Kidney glomerular epithelial cell (primary cell): ENCODE results near the gene FAM200C.
A peak's percentile ranks its signal among the peaks of the same experiment; 100 is the strongest.
"Not testable (repeated sequence)": the region's sequence is repeated elsewhere in the genome, so short reads cannot be mapped to it uniquely, and the experiment has no call there.

ENCODE experiments used
- DNase-seq: peaks from one replicate; lab custom pipeline; 2025; lab: John Stamatoyannopoulos, UW

Gene FAM200C

DNA sequence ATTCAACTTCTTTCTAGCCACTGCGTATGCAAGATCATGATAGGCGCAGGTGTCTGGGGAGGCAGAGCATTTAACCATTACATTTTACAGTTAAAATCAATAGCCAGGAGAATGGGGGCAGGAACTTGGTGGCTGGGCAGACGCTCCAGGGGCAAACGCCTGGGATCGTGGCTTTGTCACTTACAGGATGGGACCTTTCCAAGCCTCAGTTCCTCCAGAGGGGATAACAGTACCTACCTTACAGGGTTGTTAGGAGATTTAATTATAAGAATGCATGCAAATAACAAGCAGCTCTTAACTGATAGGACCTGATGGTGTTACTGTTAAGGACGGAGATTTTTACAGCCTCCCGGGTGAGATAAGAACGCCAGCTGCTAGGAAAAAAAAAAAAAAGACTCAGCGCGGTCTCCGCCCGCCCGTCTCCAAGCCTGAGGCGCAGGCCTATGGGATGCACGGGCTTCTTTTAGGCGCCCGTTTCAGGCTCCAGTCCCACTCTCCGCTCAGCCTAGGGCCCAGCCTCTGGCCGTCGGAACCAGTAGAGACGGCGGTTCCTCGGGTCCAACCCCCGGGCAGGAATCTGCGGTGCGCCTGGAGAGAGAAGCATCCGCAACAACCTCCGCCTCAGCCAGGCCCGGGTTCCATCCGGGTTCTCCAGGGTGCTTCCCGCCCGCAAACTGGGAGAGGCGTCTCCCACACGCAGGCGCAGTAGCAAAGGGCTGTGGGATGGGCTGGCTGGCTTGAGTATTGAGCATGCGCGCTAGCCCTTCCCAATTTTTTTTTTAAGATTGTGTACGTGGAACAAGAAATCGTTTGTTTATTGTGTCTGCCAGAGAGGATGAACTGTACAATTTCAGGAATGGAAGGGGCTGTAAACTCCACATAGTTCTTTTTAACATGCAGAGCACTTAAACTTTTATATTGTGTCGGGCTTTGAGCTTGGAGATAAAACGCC, at the start of gene FAM200C:
FAM200C (minus strand) TSS at position 653 of the 952 bp plus-strand sequence. CDS start 4,564 bp downstream, outside the sequence.
- DNase-seq, result peak; percentile 90

DNA sequence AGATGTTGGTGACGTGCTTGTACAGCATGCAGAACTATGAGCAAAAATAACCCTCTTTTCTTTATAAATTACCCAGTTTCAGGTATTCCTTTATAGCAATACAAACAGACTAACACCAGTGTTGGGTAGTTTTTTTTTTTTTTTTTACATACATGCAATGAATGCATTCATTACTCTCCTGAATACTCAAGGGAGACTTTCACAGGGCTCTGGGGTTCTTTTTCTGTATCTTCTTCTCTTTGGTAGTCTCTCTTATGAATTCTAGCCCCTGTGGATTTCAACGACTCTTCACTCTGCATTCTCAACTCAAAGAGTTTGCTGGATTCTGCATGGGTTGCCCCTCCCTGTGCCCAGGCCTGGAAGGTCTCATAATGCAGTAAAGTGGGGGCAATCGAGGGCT, 49.6 kb upstream of the FAM200C start:
- DNase-seq, result no peak

GRCh38 chr5:160448886-160449285, 49.0 kb upstream of the FAM200C start:
- no peak for DNase-seq

DNA sequence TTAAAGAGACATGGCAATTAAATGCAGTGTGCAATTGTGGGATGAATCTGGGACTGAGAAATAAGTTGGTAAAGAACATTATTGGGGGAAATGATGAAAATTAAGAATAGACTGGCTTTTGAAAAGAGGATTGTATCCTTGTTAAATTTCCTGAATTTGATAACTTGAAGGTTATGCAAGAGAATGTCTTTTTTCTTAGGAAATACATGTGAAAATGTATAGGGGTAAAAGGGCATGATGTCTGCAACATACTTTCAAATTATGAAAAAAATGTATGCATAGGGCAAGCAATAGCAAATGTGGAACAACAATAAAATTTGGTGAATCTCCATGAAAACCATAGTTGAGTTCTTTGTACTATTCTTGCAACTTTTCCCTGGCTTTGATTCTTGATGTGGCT, 45.9 kb upstream of the FAM200C start:
- no peak for DNase-seq

GRCh38 chr5:160445132-160445531, 45.3 kb upstream of the FAM200C start:
- no peak for DNase-seq

DNA sequence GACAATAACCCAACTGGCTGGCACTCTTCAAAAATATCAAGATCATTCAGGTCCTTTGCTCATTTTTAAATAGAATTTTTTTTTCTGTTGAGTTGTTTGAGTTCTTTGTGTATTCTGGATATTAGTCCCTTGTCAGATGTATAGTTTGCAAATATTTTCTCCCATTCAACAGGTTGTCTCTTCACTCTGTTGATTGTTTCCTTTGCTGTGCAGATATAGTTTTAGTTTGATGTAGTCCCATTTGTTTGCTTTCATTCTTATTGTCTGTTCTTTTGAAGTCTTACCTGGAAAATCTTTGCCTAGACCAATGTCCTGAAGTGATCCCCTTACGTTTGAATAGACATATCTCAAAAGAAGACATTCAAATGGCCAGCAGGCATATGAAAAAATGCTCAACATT, 44.6 kb upstream of the FAM200C start:
- no peak for DNase-seq

GRCh38 chr5:160442824-160443431, 43.1 kb upstream of the FAM200C start:
- DNase-seq, result no peak

DNA sequence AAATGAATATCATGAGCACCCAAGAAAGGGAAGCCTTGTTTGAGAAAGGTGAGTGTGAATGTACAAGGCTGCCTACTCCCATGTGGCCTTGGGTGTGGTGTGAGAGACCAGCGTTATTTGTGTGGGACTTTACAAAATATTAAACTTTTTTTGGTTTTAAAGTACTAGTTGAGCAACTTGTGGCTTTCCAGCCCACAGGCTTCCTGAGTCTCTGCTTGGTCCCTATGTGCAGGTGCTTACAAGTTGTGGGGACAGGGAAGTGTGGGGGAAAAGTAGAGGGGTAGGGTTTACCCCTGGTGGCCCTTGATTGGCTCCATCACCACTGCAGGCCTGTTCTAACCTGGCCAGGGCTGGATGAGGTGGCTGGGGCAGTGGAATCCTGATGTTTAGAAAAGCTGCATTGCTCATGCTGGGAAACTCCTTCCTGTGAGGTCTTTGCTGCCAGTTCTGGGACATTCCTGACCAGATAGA, 41.5 kb upstream of the FAM200C start:
- no peak for DNase-seq

- peak; percentile 75 for DNase-seq
Observed at GRCh38 chr5:160439205-160439600, 39.3 kb upstream of the FAM200C start.

GRCh38 chr5:160438316-160439204, 38.7 kb upstream of the FAM200C start:
- DNase-seq, result peak; percentile 55

DNA sequence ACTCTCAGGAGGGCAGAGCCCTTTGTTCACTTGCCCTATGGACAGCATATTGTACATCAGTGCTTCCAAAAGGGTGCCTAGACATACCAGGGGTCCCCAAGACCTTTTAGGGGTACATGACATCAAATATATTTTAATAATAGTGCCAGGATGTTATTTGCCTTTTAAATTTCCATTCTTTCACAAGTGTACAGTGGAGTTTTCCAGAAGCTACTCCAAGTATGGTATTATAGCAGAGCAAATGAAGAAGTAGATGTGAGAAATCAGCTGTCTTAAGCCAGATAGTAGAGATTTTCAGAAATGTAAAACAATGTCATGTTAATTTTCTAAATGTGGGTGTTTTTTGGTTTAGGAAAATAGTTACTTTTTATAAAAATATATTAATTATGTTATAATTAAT, 37.4 kb upstream of the FAM200C start:
- no peak for DNase-seq

GRCh38 chr5:160436661-160437060, 36.8 kb upstream of the FAM200C start:
- not testable (repeated sequence) for DNase-seq

GRCh38 chr5:160436017-160436416, 36.2 kb upstream of the FAM200C start:
- DNase-seq, result no peak

DNA sequence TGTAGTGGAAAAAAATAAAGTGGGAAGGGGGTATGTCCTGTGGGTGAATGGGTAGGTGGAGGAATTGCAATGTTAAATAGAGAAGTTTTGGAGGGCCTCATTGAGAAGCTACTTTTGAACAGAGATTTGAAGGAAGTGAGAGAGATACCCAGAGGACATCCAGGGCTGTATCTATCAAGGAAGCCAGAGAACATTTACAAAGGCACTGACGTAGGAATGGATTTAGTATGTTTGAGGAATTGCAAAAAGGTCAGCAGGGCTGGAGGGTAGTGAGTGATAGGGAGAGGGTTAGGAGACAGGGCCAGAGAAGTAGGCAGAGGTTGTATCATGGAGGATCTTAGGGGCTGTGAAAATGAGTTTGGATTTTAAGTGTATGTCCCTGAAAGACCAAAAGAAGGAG, 35.7 kb upstream of the FAM200C start:
- no peak for DNase-seq

- peak; percentile 92 for DNase-seq
Observed at GRCh38 chr5:160434022-160434531, 34.2 kb upstream of the FAM200C start.

DNA sequence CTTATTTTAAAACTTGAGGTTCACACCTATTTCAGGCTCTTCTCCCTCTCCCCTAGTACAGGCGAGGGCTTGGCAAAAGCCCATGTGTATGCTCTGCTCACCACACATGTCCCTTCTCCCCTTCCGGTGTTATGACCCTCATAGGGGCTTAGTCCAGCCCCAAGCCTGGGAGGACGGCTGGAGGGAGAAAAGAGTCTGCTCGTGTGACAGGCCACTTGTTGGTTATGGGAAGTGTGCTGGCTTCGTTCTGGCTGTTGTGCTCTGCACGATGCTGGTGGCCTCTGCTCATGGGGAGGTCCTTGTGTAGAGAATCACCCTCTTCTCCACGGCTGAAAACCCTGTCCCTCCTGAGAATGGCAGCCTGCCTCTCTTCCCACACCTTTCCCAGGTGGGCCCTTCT, 32.9 kb upstream of the FAM200C start:
- DNase-seq, result no peak

GRCh38 chr5:160432196-160432595, 32.3 kb upstream of the FAM200C start:
- DNase-seq, result no peak

GRCh38 chr5:160427607-160428006, 27.8 kb upstream of the FAM200C start:
- DNase-seq, result no peak

GRCh38 chr5:160423099-160423498, 23.2 kb upstream of the FAM200C start:
- no peak for DNase-seq

GRCh38 chr5:160421625-160422258, 21.9 kb upstream of the FAM200C start, which contains the start of gene PTTG1:
PTTG1 (plus strand) TSS chr5:160421855; CDS start chr5:160422313, 458 bp downstream.
- DNase-seq, result peak; percentile 87

DNA sequence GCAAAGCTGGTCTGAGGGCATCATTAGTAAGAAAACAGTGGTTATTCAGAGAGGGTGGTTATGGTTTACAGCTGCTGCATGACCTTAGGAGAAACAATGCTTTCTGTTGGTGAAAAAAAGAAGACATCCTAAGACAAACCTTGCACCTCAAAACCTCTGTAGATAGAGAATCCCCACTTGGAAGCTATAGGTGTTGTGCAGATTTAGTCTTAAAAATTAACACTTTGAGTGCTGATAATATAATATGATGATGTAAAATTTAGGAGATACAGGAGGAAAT, 20.4 kb upstream of the FAM200C start:
- no peak for DNase-seq
